Trophoblast cell (in vitro differentiated cells and primary cell): ENCODE results near the gene SLC15A2.

Experiments
- DNase-seq, 2 donors: peaks; one replicate each; pipeline ENCODE4 v3.0.0-alpha.2; 2016
- H2AFZ ChIP-seq: 2 replicates; pipeline ENCODE4 v1.6.1; 2013; ENCODE audit warnings: low read length, moderate library complexity, mild to moderate bottlenecking; ENCODE audit not compliant: insufficient read depth, poor library complexity
- H2AK5ac ChIP-seq: 2 replicates; pipeline ENCODE4 v1.6.1; 2013; ENCODE audit warnings: mild to moderate bottlenecking, low read length
- H2BK120ac ChIP-seq: 2 replicates; pipeline ENCODE4 v1.6.1; 2013; ENCODE audit warnings: low read length, mild to moderate bottlenecking, moderate library complexity; ENCODE audit not compliant: insufficient read depth, poor library complexity
- H2BK12ac ChIP-seq: 2 replicates; pipeline ENCODE4 v1.6.1; 2013; ENCODE audit warnings: mild to moderate bottlenecking, low read length, moderate library complexity
- H2BK5ac ChIP-seq: 2 replicates; pipeline ENCODE4 v1.6.1; 2013; ENCODE audit warnings: low read length, low read depth, moderate library complexity, mild to moderate bottlenecking; ENCODE audit not compliant: poor library complexity
- H3K14ac ChIP-seq: 2 replicates; pipeline ENCODE4 v1.6.1; 2013; ENCODE audit warnings: mild to moderate bottlenecking, low read length
- H3K18ac ChIP-seq: 2 replicates; pipeline ENCODE4 v1.6.1; 2013; ENCODE audit warnings: mild to moderate bottlenecking, low read length
- H3K23ac ChIP-seq: 2 replicates; pipeline ENCODE4 v1.6.1; 2013; ENCODE audit warnings: low read length
- H3K27ac ChIP-seq: 2 replicates; pipeline ENCODE4 v1.5.1; 2013; ENCODE audit warnings: low read depth, mild to moderate bottlenecking, inconsistent platforms, low read length, moderate library complexity
- H3K27me3 ChIP-seq: 2 replicates; pipeline ENCODE4 v1.6.1; 2013; ENCODE audit warnings: inconsistent platforms, mild to moderate bottlenecking, low read length, moderate library complexity; ENCODE audit not compliant: insufficient read depth
- H3K36me3 ChIP-seq, 2 experiments: 1 replicate in 1 of 2; 2 replicates in 1 of 2; pipeline ENCODE4 v1.6.1; 2013; ENCODE audit warnings: low read length in 2 of 2, mild to moderate bottlenecking in 2 of 2, moderate library complexity in 1 of 2; ENCODE audit not compliant: insufficient read depth in 2 of 2, control insufficient read depth in 1 of 2
- H3K4ac ChIP-seq: 2 replicates; pipeline ENCODE4 v1.6.1; 2013; ENCODE audit warnings: low read depth, mild to moderate bottlenecking, low read length, moderate library complexity
- H3K4me1 ChIP-seq, 2 experiments: 1 replicate in 1 of 2; 2 replicates in 1 of 2; pipeline ENCODE4 v1.6.1; 2013; ENCODE audit warnings: low read length in 2 of 2, mild to moderate bottlenecking in 2 of 2, moderate library complexity in 1 of 2; ENCODE audit not compliant: insufficient read depth in 2 of 2, control insufficient read depth in 1 of 2
- H3K4me2 ChIP-seq: 2 replicates; pipeline ENCODE4 v1.6.1; 2013; ENCODE audit warnings: inconsistent platforms, mild to moderate bottlenecking, low read length, moderate library complexity
- H3K4me3 ChIP-seq: 2 replicates; pipeline ENCODE4 v1.5.1; 2013; ENCODE audit warnings: mild to moderate bottlenecking, low read depth, low read length, inconsistent platforms
- H3K79me1 ChIP-seq: one replicate; pipeline ENCODE4 v1.6.1; 2013; ENCODE audit warnings: low read length
- H3K79me2 ChIP-seq: 2 replicates; pipeline ENCODE4 v1.6.1; 2013; ENCODE audit warnings: low read length, mild to moderate bottlenecking; ENCODE audit not compliant: control insufficient read depth, insufficient read depth, poor library complexity
- H3K9ac ChIP-seq: 2 replicates; pipeline ENCODE4 v1.6.1; 2013; ENCODE audit warnings: mild to moderate bottlenecking, low read length
- H3K9me3 ChIP-seq: 2 replicates; pipeline ENCODE4 v1.6.1; 2013; ENCODE audit warnings: low read depth, mild to moderate bottlenecking, control low read depth, inconsistent platforms, low read length; ENCODE audit not compliant: insufficient read depth
- H4K12ac ChIP-seq: 2 replicates; pipeline ENCODE4 v1.6.1; 2013; ENCODE audit warnings: low read depth, mild to moderate bottlenecking, low read length, moderate library complexity
- H4K8ac ChIP-seq: 2 replicates; pipeline ENCODE4 v1.6.1; 2013; ENCODE audit warnings: low read depth, mild to moderate bottlenecking, low read length, moderate library complexity
- H4K91ac ChIP-seq: one replicate; pipeline ENCODE4 v1.6.1; 2013; ENCODE audit warnings: low read depth, mild to moderate bottlenecking, low read length, moderate library complexity
- WGBS: extraction: QIAGEN DNeasy Blood & Tissue Kit; methylation state at CpG from one replicate; pipeline ENCODE4 v1.1.7; 2013; ENCODE audit warnings: missing lambda C conversion rate; ENCODE audit not compliant: insufficient read length, insufficient coverage; ENCODE audit errors: extremely low coverage; 5-methylcytosine and 5-hydroxymethylcytosine counted together

SLC15A2 gene

GRCh38 chr3:121956363-121956762 lies 62.2 kb downstream of the SLC15A2 start:
- Histone ChIP-seq H3K27ac (no peak overlapping the region), H3K18ac (no peak overlapping the region), H2AK5ac (no peak overlapping the region), H3K36me3 (no peaks in the 10 kb centered on the region), H3K4me3 (no peak overlapping the region), H4K12ac (no peak overlapping the region), H2AFZ (no peak overlapping the region), H3K9ac (no peak overlapping the region), H3K4me2 (no peak overlapping the region), H3K79me1 (no peaks in the 10 kb centered on the region), H4K91ac (no peak overlapping the region), H3K4ac (no peak overlapping the region), H3K79me2 (no peaks in the 10 kb centered on the region), H2BK12ac (no peak overlapping the region), H2BK5ac (no peak overlapping the region), H2BK120ac (no peak overlapping the region), H3K4me1 (no peaks in the 10 kb centered on the region), H4K8ac (no peak overlapping the region), H3K9me3 (no peaks in the 10 kb centered on the region), H3K23ac (no peak overlapping the region), H3K14ac (no peak overlapping the region), H3K27me3 (no peaks in the 10 kb centered on the region)
- DNase-seq: no peak
- no CpG with 5 or more reads among the region's 3 CpGs for WGBS

GRCh38 chr3:121957674-121958415 lies 63.6 kb downstream of the SLC15A2 start:
- H3K36me3 ChIP-seq: no peaks in the 10 kb centered on the region
- H3K79me2 ChIP-seq: no peaks in the 10 kb centered on the region
- no peak overlapping the region for H2AFZ ChIP-seq
- no peak overlapping the region for H2BK120ac ChIP-seq
- no peaks in the 10 kb centered on the region for H3K79me1 ChIP-seq
- H2BK5ac ChIP-seq: no peak overlapping the region
- H3K23ac ChIP-seq: no peak overlapping the region
- H4K91ac ChIP-seq: no peak overlapping the region
- H3K4me2 ChIP-seq: no peak overlapping the region
- peaks cover 3% of the 10 kb centered on the region for H3K9me3 ChIP-seq
- H3K4me1 ChIP-seq: no peaks in the 10 kb centered on the region
- no peak overlapping the region for H3K14ac ChIP-seq
- H4K12ac ChIP-seq: no peak overlapping the region
- H3K9ac ChIP-seq: no peak overlapping the region
- DNase-seq: peak in 1 of 2 donors; percentile 19
- H3K4ac ChIP-seq: no peak overlapping the region
- H3K27ac ChIP-seq: no peak overlapping the region
- H4K8ac ChIP-seq: no peak overlapping the region
- H2BK12ac ChIP-seq: no peak overlapping the region
- no peaks in the 10 kb centered on the region for H3K27me3 ChIP-seq
- no CpG with 5 or more reads among the region's 2 CpGs for WGBS
- H2AK5ac ChIP-seq: no peak overlapping the region
- no peak overlapping the region for H3K18ac ChIP-seq
- H3K4me3 ChIP-seq: no peak overlapping the region

GRCh38 chr3:121958801-121959200 lies 64.6 kb downstream of the SLC15A2 start:
- no peak overlapping the region for H3K23ac ChIP-seq
- H2AFZ ChIP-seq: no peak overlapping the region
- no peaks in the 10 kb centered on the region for H3K79me1 ChIP-seq
- no peak overlapping the region for H4K8ac ChIP-seq
- H3K27ac ChIP-seq: no peak overlapping the region
- no peaks in the 10 kb centered on the region for H3K27me3 ChIP-seq
- no peak overlapping the region for H4K91ac ChIP-seq
- H4K12ac ChIP-seq: no peak overlapping the region
- H3K9me3 ChIP-seq: peaks cover 6% of the 10 kb centered on the region
- H3K79me2 ChIP-seq: no peaks in the 10 kb centered on the region
- H2BK5ac ChIP-seq: no peak overlapping the region
- H3K4me3 ChIP-seq: no peak overlapping the region
- no peak overlapping the region for H2BK120ac ChIP-seq
- WGBS: no CpG with 5 or more reads among the region's 3 CpGs
- H2BK12ac ChIP-seq: no peak overlapping the region
- no peaks in the 10 kb centered on the region for H3K36me3 ChIP-seq
- no peaks in the 10 kb centered on the region for H3K4me1 ChIP-seq
- no peak overlapping the region for H2AK5ac ChIP-seq
- no peak for DNase-seq
- no peak overlapping the region for H3K14ac ChIP-seq
- H3K18ac ChIP-seq: no peak overlapping the region
- no peak overlapping the region for H3K9ac ChIP-seq
- no peak overlapping the region for H3K4me2 ChIP-seq
- no peak overlapping the region for H3K4ac ChIP-seq

DNA sequence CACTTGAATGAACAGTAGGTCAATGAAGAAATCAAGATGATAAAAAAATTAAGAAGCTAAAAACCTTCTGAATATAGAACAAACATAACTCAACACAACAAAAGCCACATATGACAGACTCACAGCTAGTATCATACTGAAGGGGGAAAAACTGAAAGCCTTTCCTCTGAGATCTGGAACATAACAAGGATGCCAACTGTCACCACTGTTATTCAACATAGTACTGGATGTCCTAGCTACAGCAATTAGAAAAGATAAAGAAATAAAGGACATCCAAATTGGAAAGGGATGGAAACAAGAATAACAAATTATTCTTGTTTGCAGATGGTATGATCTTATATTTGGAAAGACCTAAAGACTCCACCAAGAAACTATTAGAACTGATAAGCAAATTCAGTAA lies 67.1 kb downstream of the SLC15A2 start:
- no peak overlapping the region for H3K18ac ChIP-seq
- peaks cover 6% of the 10 kb centered on the region for H3K9me3 ChIP-seq

More for the DNA sequence above, 67.1 kb downstream of the SLC15A2 start:
- Histone ChIP-seq H2AK5ac (no peak overlapping the region), H4K91ac (no peak overlapping the region), H3K27me3 (no peaks in the 10 kb centered on the region), H3K23ac (no peak overlapping the region), H3K14ac (no peak overlapping the region), H3K79me1 (no peaks in the 10 kb centered on the region), H3K4me3 (no peak overlapping the region), H3K79me2 (no peaks in the 10 kb centered on the region), H3K4me1 (no peaks in the 10 kb centered on the region), H4K8ac (no peak overlapping the region), H3K4ac (no peak overlapping the region), H2BK12ac (no peak overlapping the region), H3K36me3 (no peaks in the 10 kb centered on the region), H2BK5ac (no peak overlapping the region), H2BK120ac (no peak overlapping the region), H3K4me2 (no peak overlapping the region), H3K9ac (no peak overlapping the region), H4K12ac (no peak overlapping the region), H2AFZ (no peak overlapping the region), H3K27ac (no peak overlapping the region)
- DNase-seq: no peak
